ENCODE measurements around the gene OBSCN.

The OBSCN gene

DNA sequence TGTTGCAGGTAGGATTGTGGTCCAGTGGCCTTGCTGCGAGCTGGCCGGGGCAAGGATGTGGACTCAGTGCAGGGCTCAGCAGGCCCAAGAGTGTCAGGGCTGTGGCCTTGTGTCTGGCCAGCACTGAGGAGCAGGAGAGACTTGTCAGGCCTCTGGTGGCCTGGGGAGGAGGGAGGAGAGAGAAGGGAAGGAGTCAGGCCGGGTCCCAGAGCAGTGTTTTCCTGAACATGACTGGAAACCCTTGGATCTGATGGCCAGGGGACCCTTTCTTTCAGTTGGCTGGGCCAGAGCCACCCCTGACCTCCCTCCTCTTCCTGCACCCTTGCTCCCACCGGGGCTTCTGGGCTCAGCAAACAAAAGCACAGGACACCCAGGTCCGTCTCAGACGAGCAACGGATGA is 37.2 kb upstream of the OBSCN start:
- DNase-seq, result no peak

DNA sequence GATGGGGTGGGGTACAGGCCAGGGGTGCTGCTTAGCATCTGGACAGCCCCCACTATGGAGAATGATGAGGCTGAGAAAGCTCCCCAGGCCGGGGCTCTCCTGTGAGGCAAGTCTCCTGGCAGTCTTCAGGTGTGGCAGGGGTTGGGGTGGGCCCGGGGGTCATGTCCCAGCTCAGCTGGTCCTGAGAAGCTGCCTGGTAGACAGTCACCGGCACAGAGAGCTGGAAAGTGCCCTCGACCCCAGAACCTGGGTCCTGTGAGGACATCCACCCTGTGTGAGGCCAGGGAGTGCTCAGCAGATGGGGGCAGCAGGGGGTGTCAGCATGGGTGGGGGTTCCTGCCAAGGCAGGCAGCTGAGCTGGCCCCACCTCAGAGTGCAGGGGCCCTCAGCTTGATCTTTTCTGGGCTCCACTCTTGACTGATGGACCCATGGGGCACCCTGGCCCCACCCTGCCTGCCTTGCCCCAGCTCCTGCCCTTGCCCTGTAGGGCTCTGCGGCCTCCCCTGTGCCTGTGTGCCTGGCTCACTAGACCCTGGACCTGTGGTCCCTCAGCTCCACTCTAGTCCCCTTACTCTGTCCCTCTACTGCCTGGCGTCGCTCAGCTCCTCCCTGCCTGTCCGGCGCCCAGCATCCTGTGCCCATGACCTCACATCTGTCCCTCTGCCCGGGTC is 36.5 kb upstream of the OBSCN start:
- DNase-seq, result no peak

DNA sequence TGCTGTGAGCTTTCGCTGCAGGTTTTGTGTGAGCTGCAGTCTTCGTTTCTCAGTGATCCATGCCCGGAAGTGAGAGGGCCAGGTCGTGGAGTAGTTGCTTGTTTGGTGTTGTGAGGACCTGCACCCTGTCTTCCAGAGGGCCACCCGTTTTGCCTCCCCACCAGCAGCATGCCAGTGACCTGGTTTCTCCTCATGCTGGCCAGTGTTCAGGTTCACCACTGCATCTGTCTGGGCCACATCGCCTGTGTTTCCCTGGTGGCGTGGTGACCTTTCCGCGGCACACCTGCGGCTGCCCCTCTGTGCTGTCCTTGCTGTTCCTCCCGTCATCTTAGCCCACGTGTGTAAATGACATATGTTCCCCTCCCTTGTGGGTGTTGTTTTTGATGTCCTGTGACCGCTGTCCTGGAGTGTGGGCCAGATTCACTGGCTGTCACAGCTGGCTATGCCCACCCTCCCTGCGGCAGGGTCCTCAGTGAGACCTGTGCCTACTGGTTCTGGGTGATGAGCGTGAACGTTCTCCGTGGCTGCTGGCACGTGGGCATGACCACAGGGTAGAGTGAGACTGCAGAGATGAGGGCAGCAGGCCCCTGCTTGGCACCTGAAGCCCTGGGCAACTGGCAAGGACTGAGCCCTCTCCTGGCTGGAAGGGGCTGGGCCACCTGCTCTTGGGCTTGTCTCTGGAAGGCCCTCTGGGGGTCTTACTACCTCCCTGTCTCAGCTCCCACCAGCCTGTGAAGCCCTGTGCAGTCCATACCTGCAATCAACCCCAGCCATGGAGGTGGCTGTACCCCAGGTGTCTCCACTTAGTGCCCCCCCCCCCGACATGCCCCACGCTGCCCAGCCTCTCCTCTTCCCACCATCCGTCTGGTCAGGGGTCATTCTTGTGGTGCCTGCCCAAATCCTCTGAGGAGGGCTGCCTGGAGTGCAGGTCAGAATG is 35.0 kb upstream of the OBSCN start:
- no peak for DNase-seq

- peak; percentile 42 for DNase-seq
These were observed 34.0 kb upstream of the OBSCN start for GRCh38 chr1:228173528-228174481.

GRCh38 chr1:228174482-228175315 is 33.1 kb upstream of the OBSCN start:
- DNase-seq, result peak; percentile 55

GRCh38 chr1:228175316-228176023 is 32.4 kb upstream of the OBSCN start:
- no peak for DNase-seq

GRCh38 chr1:228176024-228176395 is 31.8 kb upstream of the OBSCN start:
- DNase-seq, result no peak

- DNase-seq, result no peak
These were observed 31.2 kb upstream of the OBSCN start for GRCh38 chr1:228176461-228177182.

- no peak for DNase-seq
These were observed 30.7 kb upstream of the OBSCN start for GRCh38 chr1:228177183-228177475.

- no peak for DNase-seq
These were observed 29.8 kb upstream of the OBSCN start for GRCh38 chr1:228177721-228178710.

DNA sequence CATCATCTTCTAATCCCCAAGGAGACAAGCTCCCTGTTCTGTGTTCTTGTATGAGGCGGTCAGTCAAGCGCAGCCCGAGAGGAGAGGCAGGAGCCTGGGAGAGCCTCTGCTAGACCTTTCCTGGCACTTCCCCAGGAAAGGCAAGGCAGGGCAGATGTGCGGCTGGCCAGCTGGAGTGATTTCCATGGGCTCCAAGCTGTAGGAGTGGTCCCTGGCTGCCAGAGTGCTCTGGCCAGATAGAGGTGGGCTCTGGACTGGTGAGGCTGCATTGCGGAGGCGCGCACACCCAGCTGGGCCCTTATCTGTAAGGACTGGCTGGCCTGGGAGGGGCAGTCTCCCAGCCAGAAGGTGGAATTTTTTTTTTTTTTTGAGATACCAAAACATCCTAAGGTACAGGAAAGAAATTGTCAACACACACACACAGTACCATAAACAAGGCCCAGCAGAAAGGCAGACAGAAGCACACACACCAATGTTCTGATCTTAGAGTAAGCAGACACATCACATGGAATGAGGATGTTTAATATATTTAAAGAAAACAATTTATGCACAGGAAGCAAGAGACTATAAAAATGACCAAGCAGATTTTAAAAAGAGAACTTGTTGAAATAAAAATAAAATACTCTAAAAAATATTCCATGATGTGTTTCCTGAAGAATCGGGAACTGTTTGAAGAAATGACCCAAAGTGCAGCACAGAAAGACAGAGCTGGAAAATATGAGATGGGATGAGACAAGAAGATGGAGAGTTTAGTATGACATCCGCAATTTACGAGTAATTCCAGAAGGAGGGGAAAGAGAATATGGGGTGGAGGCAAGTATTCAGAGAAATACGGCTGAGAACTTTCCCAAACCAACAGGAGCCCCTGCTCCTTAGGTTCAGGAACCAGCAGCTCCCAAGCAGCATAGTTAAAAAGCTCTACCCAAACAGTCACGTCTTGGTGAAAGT is 28.8 kb upstream of the OBSCN start:
- DNase-seq, result no peak

DNA sequence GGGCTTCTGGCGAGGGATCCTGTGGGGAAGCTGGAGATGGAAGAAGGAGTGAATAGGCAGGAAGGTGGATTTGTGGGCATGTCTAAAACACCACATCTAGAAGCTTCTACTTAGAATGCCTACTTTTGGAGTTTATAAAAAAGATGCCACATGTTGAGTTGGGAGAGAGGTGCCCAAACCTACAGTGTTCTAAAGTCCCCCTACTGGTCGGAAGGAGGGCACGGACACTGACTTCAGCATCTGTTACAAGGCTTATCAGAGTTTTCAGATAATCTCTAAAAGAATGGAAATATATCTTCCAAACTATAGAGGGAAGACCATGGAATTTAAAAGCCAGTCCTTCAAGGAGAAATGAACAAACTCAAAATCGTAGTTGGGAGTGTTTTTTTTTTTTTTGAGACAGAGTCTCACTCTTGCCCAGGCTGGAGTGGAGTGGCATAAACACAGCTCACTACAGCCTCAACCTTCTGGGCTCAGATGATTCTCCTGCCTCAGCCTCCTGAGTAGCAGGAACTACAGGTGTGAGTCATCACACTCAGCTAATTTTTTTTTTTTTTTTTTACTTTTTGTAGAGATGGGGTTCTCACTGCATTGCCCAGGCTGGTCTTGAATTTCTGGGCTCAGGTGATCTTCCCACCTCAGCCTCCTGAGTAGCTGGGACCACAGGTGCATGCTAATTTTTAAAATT is 27.4 kb upstream of the OBSCN start:
- no peak for DNase-seq

DNA sequence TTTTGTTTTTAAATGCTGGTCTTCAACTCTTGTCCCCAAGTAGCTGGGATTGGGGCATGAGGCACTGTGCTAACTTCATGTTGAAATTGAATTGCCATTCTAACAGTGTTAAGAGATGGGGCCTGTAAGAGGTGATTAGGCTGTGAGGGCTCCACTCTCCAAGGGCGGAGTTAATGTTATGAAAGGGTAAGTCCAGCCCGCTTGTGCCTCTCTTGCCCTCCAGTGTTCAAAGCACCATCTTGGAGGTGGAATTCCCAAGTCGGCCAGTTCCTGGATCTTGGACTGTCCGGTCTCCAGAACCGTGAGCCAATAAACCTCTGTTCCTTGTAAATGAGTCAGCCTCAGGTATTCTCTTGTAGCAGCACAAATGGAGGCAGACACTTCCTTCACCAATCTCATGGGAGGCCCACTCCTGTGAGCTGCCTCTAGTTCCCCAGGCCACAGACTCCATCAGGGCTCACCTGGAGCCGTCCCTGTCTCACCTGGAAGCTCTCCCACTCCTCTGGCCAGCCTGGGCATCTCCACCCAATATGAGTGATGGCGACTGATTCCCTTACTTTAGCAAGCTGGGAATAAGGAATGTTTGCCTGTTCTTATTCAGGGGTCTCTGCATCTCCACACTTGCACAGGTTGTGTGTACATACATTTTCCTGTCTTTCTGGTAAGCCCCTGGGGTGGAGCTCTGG is 26.7 kb upstream of the OBSCN start:
- no peak for DNase-seq

GRCh38 chr1:228181645-228182034 is 26.2 kb upstream of the OBSCN start:
- no peak for DNase-seq

- peak; percentile 29 for DNase-seq
These were observed 25.4 kb upstream of the OBSCN start for GRCh38 chr1:228182296-228183030.

DNA sequence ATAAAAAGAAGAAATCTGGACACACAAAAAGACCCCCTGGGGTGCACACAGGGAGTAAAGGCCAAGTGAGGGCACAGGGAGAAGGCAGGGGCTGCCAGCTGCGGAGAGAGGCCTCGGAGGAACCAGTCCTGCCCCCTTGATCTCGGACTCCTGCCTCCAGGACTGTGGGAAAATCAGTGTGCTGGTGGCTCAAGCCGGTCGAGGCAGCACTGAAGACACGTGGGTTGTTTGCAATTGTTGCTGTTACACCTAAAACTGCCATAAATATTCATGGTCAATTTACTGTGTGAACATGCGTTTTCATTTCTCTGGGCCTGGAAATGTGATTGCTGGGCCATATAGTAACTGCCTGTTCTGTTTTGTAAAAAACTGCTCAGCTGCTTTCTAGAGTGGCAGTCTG is 23.7 kb upstream of the OBSCN start:
- no peak for DNase-seq

DNA sequence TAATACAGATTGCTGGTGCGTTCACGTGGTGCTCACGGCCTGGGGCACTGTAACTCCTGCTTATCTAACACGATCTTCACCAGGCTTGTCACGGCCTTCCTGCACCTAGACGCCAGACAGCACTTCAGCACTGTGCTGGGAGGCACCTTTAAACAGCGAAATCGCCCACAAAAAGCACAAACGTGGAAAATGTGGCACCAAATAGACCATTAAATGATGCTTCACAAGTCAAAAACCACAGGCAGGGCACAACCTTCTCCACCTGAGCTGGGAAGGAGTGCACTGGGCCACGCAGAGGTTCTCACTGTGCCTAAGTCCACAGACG is 22.2 kb upstream of the OBSCN start:
- DNase-seq, result peak; percentile 74

Data from CD4-positive, alpha-beta T cell treated with Interleukin-21 for 1 hour (primary cell).